Trophoblast cell (in vitro differentiated cells and primary cell): ENCODE results near the gene AGMO.

Experiments used
- DNase-seq, 2 donors: peaks; one replicate each; pipeline ENCODE4 v3.0.0-alpha.2; 2016
- H2AFZ ChIP-seq: 2 replicates; pipeline ENCODE4 v1.6.1; 2013; ENCODE audit warnings: low read length, moderate library complexity, mild to moderate bottlenecking; ENCODE audit not compliant: insufficient read depth, poor library complexity
- H2AK5ac ChIP-seq: 2 replicates; pipeline ENCODE4 v1.6.1; 2013; ENCODE audit warnings: mild to moderate bottlenecking, low read length
- H2BK120ac ChIP-seq: 2 replicates; pipeline ENCODE4 v1.6.1; 2013; ENCODE audit warnings: low read length, mild to moderate bottlenecking, moderate library complexity; ENCODE audit not compliant: insufficient read depth, poor library complexity
- H2BK12ac ChIP-seq: 2 replicates; pipeline ENCODE4 v1.6.1; 2013; ENCODE audit warnings: mild to moderate bottlenecking, low read length, moderate library complexity
- H2BK5ac ChIP-seq: 2 replicates; pipeline ENCODE4 v1.6.1; 2013; ENCODE audit warnings: low read length, low read depth, moderate library complexity, mild to moderate bottlenecking; ENCODE audit not compliant: poor library complexity
- H3K14ac ChIP-seq: 2 replicates; pipeline ENCODE4 v1.6.1; 2013; ENCODE audit warnings: mild to moderate bottlenecking, low read length
- H3K18ac ChIP-seq: 2 replicates; pipeline ENCODE4 v1.6.1; 2013; ENCODE audit warnings: mild to moderate bottlenecking, low read length
- H3K23ac ChIP-seq: 2 replicates; pipeline ENCODE4 v1.6.1; 2013; ENCODE audit warnings: low read length
- H3K27ac ChIP-seq: 2 replicates; pipeline ENCODE4 v1.5.1; 2013; ENCODE audit warnings: low read depth, mild to moderate bottlenecking, inconsistent platforms, low read length, moderate library complexity
- H3K27me3 ChIP-seq: 2 replicates; pipeline ENCODE4 v1.6.1; 2013; ENCODE audit warnings: inconsistent platforms, mild to moderate bottlenecking, low read length, moderate library complexity; ENCODE audit not compliant: insufficient read depth
- H3K36me3 ChIP-seq, 2 experiments: 1 replicate in 1 of 2; 2 replicates in 1 of 2; pipeline ENCODE4 v1.6.1; 2013; ENCODE audit warnings: low read length in 2 of 2, mild to moderate bottlenecking in 2 of 2, moderate library complexity in 1 of 2; ENCODE audit not compliant: insufficient read depth in 2 of 2, control insufficient read depth in 1 of 2
- H3K4ac ChIP-seq: 2 replicates; pipeline ENCODE4 v1.6.1; 2013; ENCODE audit warnings: low read depth, mild to moderate bottlenecking, low read length, moderate library complexity
- H3K4me1 ChIP-seq, 2 experiments: 1 replicate in 1 of 2; 2 replicates in 1 of 2; pipeline ENCODE4 v1.6.1; 2013; ENCODE audit warnings: low read length in 2 of 2, mild to moderate bottlenecking in 2 of 2, moderate library complexity in 1 of 2; ENCODE audit not compliant: insufficient read depth in 2 of 2, control insufficient read depth in 1 of 2
- H3K4me2 ChIP-seq: 2 replicates; pipeline ENCODE4 v1.6.1; 2013; ENCODE audit warnings: inconsistent platforms, mild to moderate bottlenecking, low read length, moderate library complexity
- H3K4me3 ChIP-seq: 2 replicates; pipeline ENCODE4 v1.5.1; 2013; ENCODE audit warnings: mild to moderate bottlenecking, low read depth, low read length, inconsistent platforms
- H3K79me1 ChIP-seq: one replicate; pipeline ENCODE4 v1.6.1; 2013; ENCODE audit warnings: low read length
- H3K79me2 ChIP-seq: 2 replicates; pipeline ENCODE4 v1.6.1; 2013; ENCODE audit warnings: low read length, mild to moderate bottlenecking; ENCODE audit not compliant: control insufficient read depth, insufficient read depth, poor library complexity
- H3K9ac ChIP-seq: 2 replicates; pipeline ENCODE4 v1.6.1; 2013; ENCODE audit warnings: mild to moderate bottlenecking, low read length
- H3K9me3 ChIP-seq: 2 replicates; pipeline ENCODE4 v1.6.1; 2013; ENCODE audit warnings: low read depth, mild to moderate bottlenecking, control low read depth, inconsistent platforms, low read length; ENCODE audit not compliant: insufficient read depth
- H4K12ac ChIP-seq: 2 replicates; pipeline ENCODE4 v1.6.1; 2013; ENCODE audit warnings: low read depth, mild to moderate bottlenecking, low read length, moderate library complexity
- H4K8ac ChIP-seq: 2 replicates; pipeline ENCODE4 v1.6.1; 2013; ENCODE audit warnings: low read depth, mild to moderate bottlenecking, low read length, moderate library complexity
- H4K91ac ChIP-seq: one replicate; pipeline ENCODE4 v1.6.1; 2013; ENCODE audit warnings: low read depth, mild to moderate bottlenecking, low read length, moderate library complexity
- WGBS: extraction: QIAGEN DNeasy Blood & Tissue Kit; methylation state at CpG from one replicate; pipeline ENCODE4 v1.1.7; 2013; ENCODE audit warnings: missing lambda C conversion rate; ENCODE audit not compliant: insufficient read length, insufficient coverage; ENCODE audit errors: extremely low coverage; 5-methylcytosine and 5-hydroxymethylcytosine counted together

The AGMO gene

GRCh38 chr7:15606561-15606960 is 44.7 kb upstream of the AGMO start:
- no CpG with 5 or more reads among the region's 3 CpGs for WGBS
- Histone ChIP-seq H2BK12ac (no peak overlapping the region), H3K27me3 (no peaks in the 10 kb centered on the region), H3K4me1 (no peaks in the 10 kb centered on the region), H4K8ac (no peak overlapping the region), H3K4me3 (no peak overlapping the region), H3K79me2 (no peaks in the 10 kb centered on the region), H3K4me2 (no peak overlapping the region), H2BK120ac (no peak overlapping the region), H2BK5ac (no peak overlapping the region), H3K27ac (no peak overlapping the region), H2AFZ (no peak overlapping the region), H4K91ac (no peak overlapping the region), H3K79me1 (no peaks in the 10 kb centered on the region), H2AK5ac (no peak overlapping the region), H4K12ac (no peak overlapping the region), H3K9ac (no peak overlapping the region), H3K4ac (no peak overlapping the region), H3K18ac (no peak overlapping the region), H3K36me3 (no peaks in the 10 kb centered on the region), H3K9me3 (no peaks in the 10 kb centered on the region), H3K14ac (no peak overlapping the region), H3K23ac (no peak overlapping the region)
- DNase-seq, result no peak

- H2BK12ac ChIP-seq, result no peak overlapping the region
- no peak overlapping the region for H2BK120ac ChIP-seq
- no peak overlapping the region for H2AK5ac ChIP-seq
- no peak overlapping the region for H2AFZ ChIP-seq
- H4K8ac ChIP-seq, result no peak overlapping the region
- H3K27ac ChIP-seq, result no peak overlapping the region
- H3K36me3 ChIP-seq, result no peaks in the 10 kb centered on the region
- H3K9me3 ChIP-seq, result no peaks in the 10 kb centered on the region
- no CpG with 5 or more reads among the region's 1 CpG for WGBS
- no peak overlapping the region for H3K4ac ChIP-seq
- no peak overlapping the region for H4K91ac ChIP-seq
- no peak overlapping the region for H3K9ac ChIP-seq
- H3K4me2 ChIP-seq, result no peak overlapping the region
- H3K14ac ChIP-seq, result no peak overlapping the region
- no peak for DNase-seq
- H3K18ac ChIP-seq, result no peak overlapping the region
- H2BK5ac ChIP-seq, result no peak overlapping the region
- H3K79me2 ChIP-seq, result no peaks in the 10 kb centered on the region
- no peak overlapping the region for H3K23ac ChIP-seq
- H3K27me3 ChIP-seq, result no peaks in the 10 kb centered on the region
- H3K4me3 ChIP-seq, result no peak overlapping the region
- H3K79me1 ChIP-seq, result no peaks in the 10 kb centered on the region
- no peak overlapping the region for H4K12ac ChIP-seq
- no peaks in the 10 kb centered on the region for H3K4me1 ChIP-seq
Observed at GRCh38 chr7:15604166-15604565, 42.4 kb upstream of the AGMO start.

- Histone ChIP-seq H3K23ac (no peak overlapping the region), H4K8ac (no peak overlapping the region), H2BK120ac (no peak overlapping the region), H4K12ac (no peak overlapping the region), H4K91ac (no peak overlapping the region), H3K79me2 (no peaks in the 10 kb centered on the region), H2BK12ac (no peak overlapping the region), H3K4me1 (no peaks in the 10 kb centered on the region), H2AK5ac (no peak overlapping the region), H3K9ac (no peak overlapping the region), H3K27me3 (no peaks in the 10 kb centered on the region), H3K4me3 (no peak overlapping the region), H3K27ac (no peak overlapping the region), H3K14ac (no peak overlapping the region), H2AFZ (no peak overlapping the region), H3K4me2 (no peak overlapping the region), H3K36me3 (no peaks in the 10 kb centered on the region), H3K4ac (no peak overlapping the region), H3K9me3 (no peaks in the 10 kb centered on the region), H3K79me1 (no peaks in the 10 kb centered on the region), H2BK5ac (no peak overlapping the region), H3K18ac (no peak overlapping the region)
- no CpG with 5 or more reads among the region's 2 CpGs for WGBS
- no peak for DNase-seq
Observed at GRCh38 chr7:15603124-15603523, 41.3 kb upstream of the AGMO start.

GRCh38 chr7:15602236-15602635 is 40.4 kb upstream of the AGMO start:
- DNase-seq, result peak; percentile 6 to 35
- Histone ChIP-seq H3K9ac (no peak overlapping the region), H3K27ac (no peak overlapping the region), H3K79me2 (no peaks in the 10 kb centered on the region), H3K27me3 (no peaks in the 10 kb centered on the region), H2BK120ac (no peak overlapping the region), H3K18ac (no peak overlapping the region), H3K14ac (no peak overlapping the region), H3K4me1 (no peaks in the 10 kb centered on the region), H3K36me3 (no peaks in the 10 kb centered on the region), H3K9me3 (no peaks in the 10 kb centered on the region), H3K4me2 (no peak overlapping the region), H2AK5ac (no peak overlapping the region), H3K79me1 (no peaks in the 10 kb centered on the region), H4K12ac (no peak overlapping the region), H4K8ac (no peak overlapping the region), H2BK5ac (no peak overlapping the region), H2AFZ (no peak overlapping the region), H4K91ac (no peak overlapping the region), H2BK12ac (no peak overlapping the region), H3K4ac (no peak overlapping the region), H3K23ac (no peak overlapping the region), H3K4me3 (no peak overlapping the region)
- WGBS, result no CpG with 5 or more reads among the region's 1 CpG
